ENCODE data around the gene CD74. TPM values are rescaled to one million over a fixed set of nuclear protein-coding genes. Genes with fewer than 3 reads are reported as not detected.

Gene CD74
- total RNA-seq, 1 donor from 2014 or later: 1.3 TPM

DNA sequence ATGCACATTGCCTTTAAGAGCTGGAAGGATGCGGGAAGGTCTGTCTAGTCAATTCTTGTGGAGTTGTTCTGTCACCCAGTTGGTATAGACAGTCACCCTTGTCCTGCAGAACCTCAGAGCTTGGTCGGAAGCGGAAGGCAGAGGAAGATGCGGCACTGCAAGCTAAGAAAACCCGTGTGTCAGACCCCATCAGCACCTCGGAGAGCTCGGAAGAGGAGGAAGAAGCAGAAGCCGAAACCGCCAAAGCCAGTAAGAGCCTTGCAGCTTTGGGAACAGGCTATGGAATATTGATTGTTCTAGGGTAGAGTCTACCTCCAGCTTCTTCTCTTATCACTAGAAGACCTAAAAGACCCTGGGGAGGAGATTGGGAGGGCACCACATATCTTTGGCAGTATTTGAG lies 48.7 kb downstream of the CD74 start:
- no peak for DNase-seq (ENCODE audit: low read depth)

DNA sequence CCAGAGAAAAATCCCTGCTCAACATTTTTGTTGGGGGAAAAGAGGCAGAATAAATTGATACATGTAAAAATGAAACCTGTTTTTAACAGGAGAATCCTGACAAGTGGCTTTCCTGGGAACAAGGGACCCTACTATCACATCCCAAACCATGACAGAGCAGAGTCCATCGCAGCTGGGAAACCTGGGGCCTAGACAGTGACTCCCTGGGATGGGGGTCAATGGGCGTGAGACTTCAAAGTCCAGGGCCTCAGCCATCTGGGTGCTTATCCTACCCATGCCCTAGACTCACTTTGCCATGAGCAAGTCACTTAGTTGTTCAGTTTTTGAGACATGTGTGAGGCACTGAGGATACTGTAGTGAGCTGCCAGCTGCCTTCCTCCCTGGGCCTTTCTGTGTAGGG lies 49.5 kb downstream of the CD74 start:
- DNase-seq (ENCODE audit: low read depth): no peak

DNA sequence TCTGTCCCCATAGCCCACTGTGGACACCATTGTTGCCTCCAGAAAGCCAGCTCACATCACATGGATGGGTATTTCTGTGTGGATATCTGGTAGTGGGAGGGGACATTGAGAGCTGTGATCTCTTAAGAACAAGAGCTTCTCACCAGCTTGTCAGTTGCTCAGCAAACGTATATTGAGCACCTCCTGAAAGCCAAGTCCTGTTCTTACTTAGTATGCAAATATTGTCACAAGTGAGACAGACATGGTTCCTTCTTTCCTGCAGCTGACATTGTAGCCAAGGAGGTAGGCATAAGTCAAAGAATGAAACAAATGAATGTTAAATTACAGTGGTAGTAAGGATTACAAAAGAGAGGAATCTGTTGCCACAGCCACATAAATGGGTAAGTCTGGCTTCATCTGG lies 51.4 kb downstream of the CD74 start:
- no peak for DNase-seq (ENCODE audit: low read depth)

DNA sequence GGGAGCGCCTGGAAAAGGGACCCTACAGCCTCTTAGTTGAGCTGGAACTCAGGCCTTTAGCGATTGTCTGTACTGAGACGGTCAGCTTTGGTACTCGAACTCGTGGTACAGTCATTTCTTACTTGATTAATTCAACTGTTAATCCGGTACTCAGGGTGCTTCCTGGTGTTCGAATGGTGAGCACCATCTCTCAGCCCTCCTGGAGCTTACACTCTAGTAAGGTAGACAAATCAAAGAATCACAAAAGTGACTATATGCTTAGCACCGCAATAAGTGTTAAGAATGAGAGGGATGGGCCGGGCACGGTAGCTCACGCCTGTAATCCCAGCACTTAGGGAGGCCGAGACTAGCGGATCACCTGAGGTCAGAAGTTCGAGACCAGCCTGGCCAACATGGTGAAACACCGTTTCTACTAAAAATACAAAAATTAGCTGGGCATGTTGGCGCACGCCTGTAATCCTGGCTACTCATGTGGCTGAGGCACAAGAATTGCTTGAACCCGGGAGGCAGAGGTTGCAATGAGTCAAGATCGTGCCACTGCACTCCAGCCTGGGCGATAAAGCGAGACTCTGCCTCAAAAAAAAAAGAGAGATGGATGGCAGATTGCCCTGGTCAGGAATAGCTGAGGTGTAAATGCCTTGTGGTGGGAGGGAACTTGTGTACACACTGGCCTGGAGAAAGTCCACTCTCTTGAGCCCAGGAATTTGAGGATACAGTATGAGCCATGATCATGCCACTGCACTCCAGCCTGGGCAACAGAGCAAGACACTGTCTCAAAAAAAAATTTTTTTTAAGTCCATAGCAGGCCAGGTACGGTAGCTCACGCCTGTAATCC lies 54.2 kb downstream of the CD74 start:
- DNase-seq (ENCODE audit: low read depth): peak; percentile 16

DNA sequence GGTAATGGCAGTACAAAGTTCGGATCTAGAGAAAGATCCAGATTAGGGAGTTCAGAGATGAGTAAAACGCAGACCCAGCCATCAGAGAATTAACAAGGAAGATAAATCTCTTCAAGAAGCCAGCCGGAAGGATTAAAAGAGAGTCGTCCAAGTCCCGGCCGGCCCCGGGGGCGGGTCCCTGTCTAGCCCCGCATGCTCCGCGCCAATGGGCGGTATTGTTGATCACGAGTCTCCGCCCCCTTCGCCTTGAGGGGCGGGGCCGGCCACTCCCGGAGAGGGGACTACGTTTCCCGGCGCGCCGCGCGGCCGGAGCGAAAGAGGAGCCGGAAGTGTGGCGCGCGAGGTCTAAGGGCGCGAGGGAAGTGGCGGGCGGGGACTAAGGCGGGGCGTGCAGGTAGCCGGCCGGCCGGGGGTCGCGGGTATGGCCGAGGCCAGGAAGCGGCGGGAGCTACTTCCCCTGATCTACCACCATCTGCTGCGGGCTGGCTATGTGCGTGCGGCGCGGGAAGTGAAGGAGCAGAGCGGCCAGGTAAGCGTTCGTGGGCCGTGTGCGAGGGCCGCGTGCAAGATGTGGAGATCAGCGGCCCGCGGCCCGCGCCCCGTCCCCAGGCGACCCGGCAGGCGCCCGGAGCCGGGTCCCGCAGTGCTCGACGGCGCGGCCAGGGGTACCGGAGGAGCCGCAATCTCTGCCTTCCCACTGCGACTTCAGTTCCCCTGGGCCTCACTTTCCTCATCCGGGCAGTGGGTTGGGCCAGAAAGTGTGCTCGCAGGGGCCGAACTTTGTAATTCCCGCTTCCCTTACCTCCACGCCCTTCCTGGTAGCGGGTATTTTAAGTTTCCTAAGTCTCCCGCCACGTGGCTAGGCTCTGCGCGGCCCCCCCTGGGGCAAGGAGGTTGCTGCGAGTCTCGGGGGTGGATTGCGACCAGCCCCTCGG lies 55.1 kb downstream of the CD74 start, which contains the start of gene TCOF1:
TCOF1 (plus strand) TSS at position 372 of the 935 bp plus-strand sequence; CDS start at position 422, 50 bp downstream.
- DNase-seq (ENCODE audit: low read depth): peak; percentile 97

DNA sequence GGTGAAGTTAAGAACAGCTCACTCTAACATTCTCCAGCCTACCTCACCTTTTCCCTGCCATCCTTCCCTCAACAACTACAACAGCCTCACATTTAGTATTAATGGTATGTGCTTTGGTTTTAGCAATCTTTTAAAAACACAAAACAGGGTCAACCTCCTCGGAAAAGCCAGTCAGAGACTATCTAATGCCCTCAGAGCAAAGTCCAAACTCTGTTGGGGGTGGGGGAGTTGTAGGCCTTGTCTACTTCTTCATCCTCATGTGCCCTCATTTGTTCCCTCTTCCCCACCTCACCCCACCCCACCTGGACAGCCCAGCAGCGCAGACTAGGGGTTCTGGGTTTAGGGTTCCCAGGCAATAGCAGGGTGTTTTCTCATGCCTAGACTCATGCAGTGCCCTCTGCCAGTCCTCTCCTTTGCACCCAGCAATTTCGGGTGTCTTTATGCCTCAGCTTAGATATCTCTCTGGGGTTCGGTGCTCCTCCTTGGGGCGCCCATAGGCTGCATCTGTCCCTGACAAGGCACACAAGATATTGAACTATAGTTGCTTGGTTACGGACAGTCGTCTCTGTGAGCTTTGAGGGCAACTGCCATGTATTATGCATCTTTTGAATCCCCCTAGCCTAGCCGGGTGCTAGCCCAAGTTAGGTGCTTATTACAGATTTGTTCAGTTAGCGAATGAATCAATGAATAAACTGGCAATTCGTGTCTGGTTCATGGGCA lies 56.0 kb downstream of the CD74 start:
- DNase-seq (ENCODE audit: low read depth): no peak

DNA sequence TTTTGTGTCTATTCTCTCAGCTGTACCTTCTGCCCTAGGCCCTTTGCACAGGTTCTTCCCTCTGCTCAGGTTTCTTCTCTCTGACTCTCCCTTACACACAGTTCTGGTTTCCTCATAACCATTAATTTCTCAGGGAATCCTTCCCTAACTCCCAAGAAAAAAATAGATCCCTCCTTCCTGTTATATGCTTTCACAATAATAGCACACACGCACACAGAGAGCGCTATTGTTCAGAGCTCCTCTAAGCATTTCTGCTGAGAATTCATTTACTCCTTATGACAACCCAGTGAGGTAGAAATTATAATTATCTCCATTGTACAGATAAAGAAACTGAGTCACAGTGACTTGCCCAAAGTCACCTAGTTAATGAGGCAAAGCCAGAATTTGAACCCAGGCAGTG lies 56.9 kb downstream of the CD74 start:
- DNase-seq (ENCODE audit: low read depth): no peak

DNA sequence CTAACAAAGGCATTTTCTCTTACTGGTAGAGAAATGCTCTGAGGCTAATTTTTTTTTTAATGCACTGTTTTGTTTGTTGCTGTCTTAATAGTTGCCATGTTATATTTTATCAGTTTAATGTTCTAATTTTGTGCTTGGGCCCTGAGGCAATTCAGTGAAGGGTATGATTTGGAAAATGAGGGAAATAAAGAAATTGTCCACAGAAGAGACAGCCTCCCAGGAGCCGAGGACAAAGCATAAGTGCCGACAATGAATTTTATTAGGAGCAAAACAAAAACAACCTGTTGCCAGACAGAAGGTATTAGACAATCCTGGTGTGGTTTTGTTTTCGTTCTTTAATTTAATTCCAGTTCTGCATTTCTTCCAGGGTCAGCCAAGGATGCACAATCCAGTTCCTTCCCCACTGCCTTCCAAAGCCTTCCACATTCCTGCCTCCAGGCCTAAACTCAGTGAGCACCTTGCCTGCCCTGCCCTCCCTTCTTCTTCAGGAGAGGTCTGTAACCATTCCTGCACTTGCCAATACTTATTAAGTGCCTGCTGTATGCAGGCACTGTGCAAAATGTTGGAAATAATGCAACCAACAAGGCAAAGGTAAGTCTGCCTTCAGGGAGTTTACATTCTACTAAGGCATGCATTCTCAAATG lies 59.6 kb downstream of the CD74 start:
- DNase-seq (ENCODE audit: low read depth): no peak

DNA sequence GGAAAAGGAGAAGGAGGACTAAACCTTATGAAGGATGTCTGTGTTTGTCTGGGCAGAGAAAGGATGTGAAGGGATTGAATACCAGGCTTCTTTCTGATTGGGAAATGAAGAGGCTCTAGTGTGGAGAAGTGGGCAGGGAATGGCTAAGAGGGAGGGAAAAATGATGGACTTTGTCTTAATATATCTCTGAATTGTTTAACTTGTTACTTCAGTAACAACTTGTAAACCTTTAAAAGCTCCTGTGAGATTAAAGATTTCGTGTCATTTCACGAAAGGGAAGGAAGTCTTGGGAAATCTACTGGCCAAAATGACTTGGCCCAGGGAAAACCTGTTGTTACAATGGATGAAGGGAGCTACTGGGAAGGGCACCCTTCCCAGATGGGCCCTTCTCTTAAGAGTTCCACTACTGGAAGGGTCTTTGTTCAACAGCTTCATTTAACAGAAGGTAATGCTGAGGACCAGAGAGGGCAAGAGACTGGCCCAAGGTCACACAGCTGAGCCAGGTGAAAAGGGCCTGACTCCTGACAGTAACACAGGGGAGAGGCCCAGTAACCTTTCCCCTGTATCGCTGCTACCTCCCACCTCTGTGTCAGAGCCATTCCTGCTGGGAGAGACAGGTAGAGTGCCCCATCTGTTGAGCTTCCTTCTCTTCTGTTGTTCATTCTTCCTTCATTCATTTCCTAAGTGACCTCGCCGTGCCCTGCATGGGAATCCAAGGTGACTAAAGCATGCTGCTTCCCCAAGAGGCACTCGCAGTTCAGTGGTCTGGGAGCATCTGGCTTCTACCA lies 60.3 kb downstream of the CD74 start:
- DNase-seq (ENCODE audit: low read depth): no peak

Other genes with a start within 250 kb of the CD74 start
- gene CDX1, start 246.1 kb downstream of the CD74 start, total RNA-seq: 0.36 TPM in 1 of 2 replicates, not detected in the other
- gene SLC6A7, start 222.8 kb downstream of the CD74 start, total RNA-seq: 0.10 TPM in 1 of 2 replicates, not detected in the other
- gene CAMK2A, start 123.1 kb downstream of the CD74 start, total RNA-seq: 5.0 and 8.6 TPM in 2 replicates
- gene ARSI, start 110.0 kb downstream of the CD74 start, total RNA-seq: 1.7 and 2.4 TPM in 2 replicates
- 24.8 and 33.4 TPM in 2 replicates for gene TCOF1, start 55.2 kb downstream of the CD74 start, total RNA-seq
- 1,461 and 1,734 TPM in 2 replicates for gene RPS14, start 36.8 kb upstream of the CD74 start, total RNA-seq
- 73.7 and 105 TPM in 2 replicates for gene NDST1, start 95.2 kb upstream of the CD74 start, total RNA-seq
- 7.8 and 8.1 TPM in 2 replicates for gene SYNPO, start 227.8 kb upstream of the CD74 start, total RNA-seq
- 0.16 and 0.40 TPM in 2 replicates for gene MYOZ3, start 248.3 kb upstream of the CD74 start, total RNA-seq